Nephron progenitor cell (in vitro differentiated cells): ENCODE results near the gene TXNDC5.
"Not testable (repeated sequence)": the region's sequence is repeated elsewhere in the genome, so short reads cannot be mapped to it uniquely, and the experiment has no call there.

Experiments
- DNase-seq: peaks from one replicate; pipeline ENCODE4 v3.0.0; 2021
- H3K27ac Mint-ChIP-seq: 2 replicates; pipeline ENCODE4 v1.8.0; 2021; ENCODE audit warnings: mild to moderate bottlenecking, moderate library complexity, mixed read lengths
- H3K27me3 Mint-ChIP-seq: 2 replicates; pipeline ENCODE4 v1.8.0; 2021; ENCODE audit warnings: mild to moderate bottlenecking, low read depth, mixed read lengths; ENCODE audit not compliant: poor library complexity
- H3K36me3 Mint-ChIP-seq: 2 replicates; pipeline ENCODE4 v1.8.0; 2021; ENCODE audit warnings: low read depth, mixed read lengths
- H3K4me1 Mint-ChIP-seq: 2 replicates; pipeline ENCODE4 v1.8.0; 2021; ENCODE audit warnings: mixed read lengths
- H3K4me3 Mint-ChIP-seq: 2 replicates; pipeline ENCODE4 v1.8.0; 2021; ENCODE audit warnings: mild to moderate bottlenecking, moderate library complexity, mixed read lengths
- H3K9me3 Mint-ChIP-seq: 2 replicates; pipeline ENCODE4 v1.8.0; 2021; ENCODE audit warnings: mild to moderate bottlenecking, moderate library complexity, mixed read lengths
- TF ChIP-seq, protein P1 (sequence below): fragments of 200-600 bp; sonication (generic); IDR thresholded peaks from 2 replicates; pipeline ENCODE4 v1.5.0; 2021; ENCODE audit warnings: antibody characterized with exemption

TXNDC5 gene

DNA sequence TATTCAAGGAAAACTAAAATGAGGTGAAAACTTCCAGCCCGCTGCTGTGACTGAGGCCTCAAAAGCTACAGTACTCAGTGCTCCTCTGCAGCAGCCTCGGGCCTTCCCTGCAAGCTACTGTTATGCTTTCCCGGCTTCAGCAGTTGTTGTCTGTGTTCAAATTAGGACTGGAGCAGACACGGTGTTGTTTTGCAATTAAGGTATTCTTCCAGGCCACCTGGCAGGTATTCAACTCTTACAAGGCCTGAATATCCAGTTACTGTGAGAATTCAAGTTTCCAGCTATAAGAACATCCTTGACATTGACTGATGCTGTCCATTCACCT lies 10.7 kb downstream of the TXNDC5 start:
- no peak overlapping the region for H3K27ac Mint-ChIP-seq

DNA sequence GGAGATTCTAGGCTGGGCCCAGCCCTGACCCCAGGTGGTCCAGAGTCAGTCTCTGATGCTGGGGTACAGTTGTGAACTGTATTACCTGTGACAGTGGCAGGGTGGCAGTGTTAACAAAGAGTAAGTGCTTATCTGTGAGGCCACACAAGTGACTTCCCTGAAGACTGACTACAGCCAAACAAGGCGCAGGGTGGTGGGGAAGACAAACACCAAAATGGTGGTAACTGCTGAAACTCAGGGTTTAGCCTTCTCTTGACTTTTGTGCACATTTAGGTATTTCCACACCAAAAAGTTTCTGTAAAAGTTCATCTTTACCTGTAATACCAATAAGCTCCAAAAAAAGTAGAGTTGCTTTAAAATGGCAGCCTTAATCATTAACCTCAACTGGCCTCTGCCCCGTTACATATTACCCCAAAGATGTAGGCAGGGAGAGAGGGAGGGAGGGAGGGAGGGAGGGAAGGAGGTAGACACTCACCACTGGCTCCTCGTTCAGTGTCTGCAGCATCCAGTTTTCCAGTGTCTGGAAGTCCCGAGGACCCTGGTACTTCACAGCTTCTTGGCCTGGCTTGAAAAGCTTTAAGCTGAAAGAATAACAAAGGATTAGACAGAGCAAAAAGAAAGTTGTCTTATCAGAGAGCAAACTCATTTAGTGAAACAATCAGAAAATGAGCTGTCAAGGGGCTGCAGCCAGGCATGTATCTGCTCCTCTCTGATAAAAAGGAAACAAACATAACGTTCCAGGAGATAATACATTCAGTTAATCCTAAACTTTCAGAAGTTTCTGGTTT lies 11.3 kb downstream of the TXNDC5 start:
- no peak for DNase-seq
- TF ChIP-seq, protein P1, sequence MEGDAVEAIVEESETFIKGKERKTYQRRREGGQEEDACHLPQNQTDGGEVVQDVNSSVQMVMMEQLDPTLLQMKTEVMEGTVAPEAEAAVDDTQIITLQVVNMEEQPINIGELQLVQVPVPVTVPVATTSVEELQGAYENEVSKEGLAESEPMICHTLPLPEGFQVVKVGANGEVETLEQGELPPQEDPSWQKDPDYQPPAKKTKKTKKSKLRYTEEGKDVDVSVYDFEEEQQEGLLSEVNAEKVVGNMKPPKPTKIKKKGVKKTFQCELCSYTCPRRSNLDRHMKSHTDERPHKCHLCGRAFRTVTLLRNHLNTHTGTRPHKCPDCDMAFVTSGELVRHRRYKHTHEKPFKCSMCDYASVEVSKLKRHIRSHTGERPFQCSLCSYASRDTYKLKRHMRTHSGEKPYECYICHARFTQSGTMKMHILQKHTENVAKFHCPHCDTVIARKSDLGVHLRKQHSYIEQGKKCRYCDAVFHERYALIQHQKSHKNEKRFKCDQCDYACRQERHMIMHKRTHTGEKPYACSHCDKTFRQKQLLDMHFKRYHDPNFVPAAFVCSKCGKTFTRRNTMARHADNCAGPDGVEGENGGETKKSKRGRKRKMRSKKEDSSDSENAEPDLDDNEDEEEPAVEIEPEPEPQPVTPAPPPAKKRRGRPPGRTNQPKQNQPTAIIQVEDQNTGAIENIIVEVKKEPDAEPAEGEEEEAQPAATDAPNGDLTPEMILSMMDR: no peak
- no peaks in the 10 kb centered on the region for H3K27me3 Mint-ChIP-seq
- H3K9me3 Mint-ChIP-seq: no peaks in the 10 kb centered on the region
- no peak overlapping the region for H3K4me3 Mint-ChIP-seq
- peaks cover 60% of the 10 kb centered on the region for H3K36me3 Mint-ChIP-seq
- H3K27ac Mint-ChIP-seq: no peak overlapping the region
- H3K4me1 Mint-ChIP-seq: no peaks in the 10 kb centered on the region

More for the DNA sequence above, 10.7 kb downstream of the TXNDC5 start:
- Mint-ChIP-seq H3K4me3 (no peak overlapping the region), H3K4me1 (no peaks in the 10 kb centered on the region), H3K36me3 (peaks cover 60% of the 10 kb centered on the region), H3K9me3 (no peaks in the 10 kb centered on the region), H3K27me3 (no peaks in the 10 kb centered on the region)
- TF ChIP-seq, protein P1: no peak
- no peak for DNase-seq

DNA sequence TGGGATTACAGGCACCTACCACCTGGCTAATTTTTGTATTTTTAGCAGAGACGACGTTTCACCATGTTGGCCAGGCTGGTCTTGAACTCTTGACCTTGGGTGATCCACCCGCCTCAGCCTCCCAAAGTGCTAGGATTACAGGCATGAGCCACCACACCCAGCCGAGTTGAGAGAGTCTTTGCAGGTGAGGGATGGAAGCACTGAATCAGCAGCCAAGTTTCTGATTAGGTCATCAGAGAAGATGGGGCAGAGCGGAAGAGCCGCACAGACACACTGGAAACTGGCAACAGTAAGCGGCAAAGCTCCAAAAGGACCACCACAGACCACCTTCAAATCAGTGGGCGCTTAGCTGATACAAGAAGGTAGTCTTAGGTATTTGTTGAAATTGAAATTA lies 12.4 kb downstream of the TXNDC5 start:
- H3K27ac Mint-ChIP-seq, DNase-seq, H3K4me3 Mint-ChIP-seq, H3K4me1 Mint-ChIP-seq, H3K27me3 Mint-ChIP-seq, H3K9me3 Mint-ChIP-seq: not testable (repeated sequence)
- peaks cover 70% of the 10 kb centered on the region for H3K36me3 Mint-ChIP-seq

DNA sequence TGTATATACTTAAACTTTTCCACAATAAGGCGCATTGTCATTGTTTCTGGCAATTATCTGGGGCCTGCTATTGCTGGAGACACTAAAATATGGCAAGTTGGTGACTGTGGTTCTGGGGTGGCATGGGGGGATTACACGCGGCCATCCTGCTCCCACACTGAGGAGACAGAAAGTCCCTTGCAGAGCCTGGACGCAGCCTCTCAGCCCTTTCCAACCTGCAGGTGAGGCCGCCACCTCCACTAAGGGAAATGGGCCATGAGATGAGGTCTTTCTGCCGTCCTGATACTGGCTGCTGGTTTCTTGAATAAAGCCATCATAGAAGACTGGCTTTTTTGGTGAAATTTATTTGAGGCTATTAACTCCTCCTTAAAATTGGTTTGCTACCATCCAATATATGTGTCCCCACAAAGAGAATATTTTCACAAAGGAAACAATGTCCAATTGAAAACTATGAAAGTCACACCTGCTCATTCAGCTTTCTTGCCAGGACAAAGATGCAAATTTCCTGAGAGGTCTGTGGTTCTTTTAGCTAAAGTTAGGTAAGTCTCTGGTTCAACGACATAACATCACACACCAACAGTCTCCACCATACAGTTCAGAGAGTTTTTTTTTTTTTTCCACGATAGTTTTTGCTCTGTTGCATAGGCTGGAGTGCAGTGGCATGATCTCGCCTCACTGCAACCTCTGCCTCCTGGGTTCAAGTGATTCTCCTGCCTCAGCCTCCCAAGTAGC lies 13.0 kb downstream of the TXNDC5 start:
- H3K4me1 Mint-ChIP-seq: no peaks in the 10 kb centered on the region
- no peak overlapping the region for H3K27ac Mint-ChIP-seq
- H3K36me3 Mint-ChIP-seq: peaks cover 70% of the 10 kb centered on the region
- DNase-seq: no peak
- no peak overlapping the region for H3K4me3 Mint-ChIP-seq
- H3K27me3 Mint-ChIP-seq: no peaks in the 10 kb centered on the region
- peaks cover 2% of the 10 kb centered on the region for H3K9me3 Mint-ChIP-seq
- TF ChIP-seq, protein P1: no peak

DNA sequence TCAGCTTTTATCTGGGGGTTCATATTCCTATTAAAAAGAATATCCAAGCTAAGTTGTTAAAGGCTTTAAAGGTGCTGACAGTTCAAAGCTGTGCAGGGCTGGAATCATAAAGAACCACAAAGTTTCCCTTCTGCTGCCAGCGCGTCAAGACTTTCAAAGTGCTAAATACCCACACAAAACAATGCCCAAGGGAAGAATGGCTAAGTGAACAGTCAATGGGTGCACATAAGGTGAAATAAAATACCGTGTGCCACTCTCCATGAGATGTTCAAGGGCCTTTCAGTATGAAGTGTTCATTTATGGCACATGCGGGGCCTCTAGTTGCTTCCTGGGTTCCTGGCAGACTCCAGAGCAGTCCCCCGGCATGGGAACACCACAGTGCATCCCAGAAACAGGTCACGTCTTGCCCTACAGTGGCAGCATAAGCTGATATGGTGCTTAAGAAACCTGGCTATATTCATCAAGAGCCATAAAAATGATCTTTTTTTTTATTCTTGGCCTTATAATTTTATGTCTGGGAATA lies 14.1 kb downstream of the TXNDC5 start:
- H3K27ac Mint-ChIP-seq: no peak overlapping the region
- no peaks in the 10 kb centered on the region for H3K4me1 Mint-ChIP-seq
- peaks cover 4% of the 10 kb centered on the region for H3K9me3 Mint-ChIP-seq
- DNase-seq: no peak
- TF ChIP-seq, protein P1: no peak
- H3K4me3 Mint-ChIP-seq: no peak overlapping the region
- H3K36me3 Mint-ChIP-seq: peaks cover 76% of the 10 kb centered on the region
- H3K27me3 Mint-ChIP-seq: no peaks in the 10 kb centered on the region

DNA sequence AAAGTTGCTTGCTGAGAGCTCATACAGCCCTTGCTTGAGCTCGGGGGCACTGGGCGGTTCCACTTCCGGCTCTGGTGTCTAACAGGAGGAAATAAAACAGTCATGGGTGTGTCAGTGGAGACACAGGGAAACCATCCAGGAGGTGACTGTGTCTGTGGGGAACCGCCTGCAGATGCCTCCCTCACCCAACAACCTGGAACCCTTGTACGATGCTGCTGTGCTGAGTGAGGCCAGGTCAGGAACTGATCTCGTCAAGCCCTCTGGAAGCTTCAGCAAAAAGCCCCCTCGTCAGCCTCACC lies 15.5 kb downstream of the TXNDC5 start:
- TF ChIP-seq, protein P1: no peak
- H3K9me3 Mint-ChIP-seq: peaks cover 4% of the 10 kb centered on the region
- H3K4me3 Mint-ChIP-seq: no peak overlapping the region
- H3K4me1 Mint-ChIP-seq: no peaks in the 10 kb centered on the region
- peaks cover 81% of the 10 kb centered on the region for H3K36me3 Mint-ChIP-seq
- H3K27ac Mint-ChIP-seq: peak overlapping the region; percentile 29
- no peaks in the 10 kb centered on the region for H3K27me3 Mint-ChIP-seq
- DNase-seq: no peak
